ENCODE measurements around the gene APOBEC3G.

APOBEC3G gene

DNA sequence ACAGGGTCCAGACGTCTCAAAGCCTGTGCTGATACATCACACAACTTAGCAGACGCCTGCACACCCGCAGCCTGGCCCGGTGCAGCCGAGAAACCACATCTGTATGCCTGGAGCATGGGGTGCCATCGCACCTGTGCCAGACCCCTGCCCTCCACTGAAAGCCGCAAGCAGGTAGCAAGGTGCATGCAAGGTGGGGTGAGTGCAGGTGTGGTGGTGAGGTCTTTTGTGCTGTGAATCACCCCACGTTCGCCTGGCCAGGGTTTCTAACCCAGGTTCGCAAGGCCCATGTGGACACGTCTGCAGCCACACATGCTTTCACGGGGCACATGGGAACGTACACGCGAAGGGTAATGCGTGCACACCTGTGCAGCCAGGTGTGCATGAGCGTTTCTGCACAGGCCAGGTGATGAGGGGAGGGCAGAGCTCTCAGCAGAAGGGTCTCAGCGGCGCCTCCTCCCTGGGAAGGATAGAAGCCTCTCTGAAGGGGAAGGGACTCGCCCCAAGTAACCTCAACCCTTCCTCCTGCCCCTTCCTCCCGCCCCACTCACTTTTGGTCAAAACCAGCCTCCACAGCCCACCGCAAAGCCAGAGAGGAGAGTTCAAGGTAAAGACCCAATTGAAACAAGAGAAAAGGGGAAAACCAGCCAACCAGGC lies 55.9 kb downstream of the APOBEC3G start:
- intact Hi-C loops (cut with DNase I; ENCODE audit: low total_unique reads), result no loop called here
- peaks cover 58 to 90% (median 79%) of the 10 kb centered on the region in 3 donors for H3K36me3 ChIP-seq

DNA sequence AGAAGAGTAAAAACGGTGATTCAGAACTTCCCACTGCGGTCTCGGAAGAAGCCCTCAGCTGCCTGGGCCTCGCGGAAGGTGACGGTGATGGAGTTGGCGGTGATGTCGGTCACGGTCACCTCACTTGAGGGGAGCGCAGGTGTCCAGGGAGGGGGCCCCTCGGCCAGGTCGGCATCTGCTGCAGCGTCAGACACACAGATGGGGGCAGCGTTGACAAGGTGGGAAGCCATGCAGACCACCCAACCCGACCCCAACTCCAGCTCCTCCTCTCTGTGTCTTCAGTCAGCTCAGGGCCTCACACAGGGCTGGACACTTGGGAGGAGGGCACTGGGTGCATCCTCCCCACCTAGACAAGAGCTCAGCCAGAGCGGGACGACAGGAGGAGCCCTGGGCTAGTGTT lies 56.8 kb downstream of the APOBEC3G start:
- DNase-seq, result no peak
- TF ChIP-seq, protein P1, sequence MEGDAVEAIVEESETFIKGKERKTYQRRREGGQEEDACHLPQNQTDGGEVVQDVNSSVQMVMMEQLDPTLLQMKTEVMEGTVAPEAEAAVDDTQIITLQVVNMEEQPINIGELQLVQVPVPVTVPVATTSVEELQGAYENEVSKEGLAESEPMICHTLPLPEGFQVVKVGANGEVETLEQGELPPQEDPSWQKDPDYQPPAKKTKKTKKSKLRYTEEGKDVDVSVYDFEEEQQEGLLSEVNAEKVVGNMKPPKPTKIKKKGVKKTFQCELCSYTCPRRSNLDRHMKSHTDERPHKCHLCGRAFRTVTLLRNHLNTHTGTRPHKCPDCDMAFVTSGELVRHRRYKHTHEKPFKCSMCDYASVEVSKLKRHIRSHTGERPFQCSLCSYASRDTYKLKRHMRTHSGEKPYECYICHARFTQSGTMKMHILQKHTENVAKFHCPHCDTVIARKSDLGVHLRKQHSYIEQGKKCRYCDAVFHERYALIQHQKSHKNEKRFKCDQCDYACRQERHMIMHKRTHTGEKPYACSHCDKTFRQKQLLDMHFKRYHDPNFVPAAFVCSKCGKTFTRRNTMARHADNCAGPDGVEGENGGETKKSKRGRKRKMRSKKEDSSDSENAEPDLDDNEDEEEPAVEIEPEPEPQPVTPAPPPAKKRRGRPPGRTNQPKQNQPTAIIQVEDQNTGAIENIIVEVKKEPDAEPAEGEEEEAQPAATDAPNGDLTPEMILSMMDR (IDR thresholded peaks at IDR 0.05), result no peak
- no peak overlapping the region for H3K4me3 ChIP-seq
- intact Hi-C loops (cut with DNase I; ENCODE audit: low total_unique reads), result no loop called here
- no peaks in the 10 kb centered on the region for H3K27me3 ChIP-seq
- peaks cover 58 to 95% (median 86%) of the 10 kb centered on the region in 3 donors for H3K36me3 ChIP-seq
- H3K9me3 ChIP-seq, result no peaks in the 10 kb centered on the region
- H3K27ac ChIP-seq, result no peak overlapping the region
- peaks cover 0 to 9% (median 4%) of the 10 kb centered on the region in 4 donors for H3K4me1 ChIP-seq

More for the DNA sequence above, 55.9 kb downstream of the APOBEC3G start:
- TF ChIP-seq, protein P1 (IDR thresholded peaks at IDR 0.05), result no peak
- H3K4me1 ChIP-seq, result peaks cover 0 to 9% (median 4%) of the 10 kb centered on the region in 4 donors
- H3K4me3 ChIP-seq, result no peak overlapping the region
- peak in 1 of 2 donors; percentile 57 for DNase-seq
- no peaks in the 10 kb centered on the region for H3K27me3 ChIP-seq
- no peak overlapping the region for H3K27ac ChIP-seq
- H3K9me3 ChIP-seq, result no peaks in the 10 kb centered on the region

DNA sequence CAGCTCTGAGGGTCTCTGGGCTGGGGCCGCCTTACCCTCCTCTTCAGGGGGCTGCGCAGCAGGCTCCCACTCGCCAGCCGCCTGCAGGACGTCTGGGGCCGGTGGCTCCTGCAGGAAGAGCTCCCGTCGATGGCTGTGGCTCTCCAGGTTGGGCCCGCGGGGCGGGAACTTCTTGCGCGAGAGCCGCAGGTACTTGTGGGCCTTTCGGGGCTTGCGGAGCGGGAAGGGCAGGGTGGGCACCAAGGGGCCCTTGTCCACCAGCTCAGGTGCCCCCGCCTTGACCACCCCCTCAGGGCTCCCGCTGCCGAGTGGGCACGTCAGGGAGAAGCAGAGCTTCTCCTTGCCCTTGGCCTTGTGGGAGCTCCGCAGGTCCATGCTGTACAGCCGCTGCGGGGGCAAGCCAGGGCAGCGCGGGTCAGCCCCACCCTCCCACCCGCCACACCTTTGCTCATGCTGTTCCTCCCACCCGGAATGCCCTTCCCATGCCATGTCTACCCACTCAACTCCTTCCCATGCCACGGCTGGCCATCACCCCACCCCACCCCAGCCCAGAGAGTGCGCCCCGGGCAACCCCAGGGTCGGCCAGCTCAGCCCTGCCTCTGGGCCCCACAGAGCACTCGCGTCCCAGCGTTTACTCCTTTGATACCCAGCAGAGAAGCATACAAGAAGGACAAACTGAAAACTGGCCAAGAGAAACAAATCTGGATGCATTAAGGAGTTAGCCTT lies 57.5 kb downstream of the APOBEC3G start:
- TF ChIP-seq, protein P1 (IDR thresholded peaks at IDR 0.05), result no peak
- DNase-seq, result peak in 1 of 2 donors; percentile 67
- Histone ChIP-seq H3K9me3 (no peaks in the 10 kb centered on the region), H3K27me3 (no peaks in the 10 kb centered on the region), H3K27ac (no peak overlapping the region), H3K36me3 (peaks cover 58 to 92% (median 84%) of the 10 kb centered on the region in 3 donors), H3K4me1 (peaks cover 0 to 9% (median 4%) of the 10 kb centered on the region in 4 donors), H3K4me3 (no peak overlapping the region)
- intact Hi-C loops (cut with DNase I; ENCODE audit: low total_unique reads), result no loop called here

DNA sequence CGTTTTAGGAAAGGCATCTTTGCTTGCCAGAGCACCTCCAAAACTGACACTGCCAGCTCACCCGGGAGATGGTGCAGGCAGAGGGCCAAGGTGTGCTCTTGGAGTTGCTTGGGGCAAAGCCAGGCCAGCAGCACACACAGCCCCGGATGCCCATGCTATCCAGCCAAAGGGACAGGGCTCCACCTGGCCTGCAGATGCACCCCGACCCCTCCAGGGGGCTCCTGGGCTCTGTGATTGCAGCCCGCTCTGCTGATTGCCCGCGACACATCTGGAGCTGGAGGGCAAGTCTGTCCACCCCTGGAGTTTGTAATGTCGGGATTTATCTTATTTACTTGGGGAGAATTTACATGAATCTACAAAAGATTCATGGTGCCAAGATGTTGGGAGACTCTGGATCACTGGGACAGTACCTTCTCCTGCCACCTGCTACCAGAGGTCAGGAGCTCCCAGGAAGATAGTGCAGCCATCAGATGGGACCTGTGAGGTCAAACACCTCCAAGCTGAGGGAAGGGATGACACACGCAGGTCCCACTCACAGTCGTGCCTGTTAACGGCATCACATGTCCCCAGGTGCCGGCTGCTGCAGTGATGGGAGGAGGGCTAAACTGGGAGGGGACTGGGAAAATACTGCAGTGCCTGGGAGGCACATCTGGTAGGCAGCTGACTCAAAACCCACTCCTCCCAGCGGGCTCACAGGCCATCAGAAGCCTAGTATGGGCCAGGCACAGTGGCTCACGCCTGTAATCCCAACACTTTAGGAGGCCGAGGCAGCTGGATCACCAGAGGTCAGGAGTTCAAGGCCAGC lies 58.2 kb downstream of the APOBEC3G start:
- Histone ChIP-seq H3K4me1 (peaks cover 0 to 9% (median 4%) of the 10 kb centered on the region in 4 donors), H3K27ac (no peak overlapping the region), H3K36me3 (peaks cover 52 to 92% (median 80%) of the 10 kb centered on the region in 3 donors), H3K9me3 (no peaks in the 10 kb centered on the region), H3K27me3 (no peaks in the 10 kb centered on the region), H3K4me3 (no peak overlapping the region)
- peak in 1 of 2 donors; percentile 40 for DNase-seq
- intact Hi-C loops (cut with DNase I; ENCODE audit: low total_unique reads), result no loop called here
- TF ChIP-seq, protein P1 (IDR thresholded peaks at IDR 0.05), result no peak

DNA sequence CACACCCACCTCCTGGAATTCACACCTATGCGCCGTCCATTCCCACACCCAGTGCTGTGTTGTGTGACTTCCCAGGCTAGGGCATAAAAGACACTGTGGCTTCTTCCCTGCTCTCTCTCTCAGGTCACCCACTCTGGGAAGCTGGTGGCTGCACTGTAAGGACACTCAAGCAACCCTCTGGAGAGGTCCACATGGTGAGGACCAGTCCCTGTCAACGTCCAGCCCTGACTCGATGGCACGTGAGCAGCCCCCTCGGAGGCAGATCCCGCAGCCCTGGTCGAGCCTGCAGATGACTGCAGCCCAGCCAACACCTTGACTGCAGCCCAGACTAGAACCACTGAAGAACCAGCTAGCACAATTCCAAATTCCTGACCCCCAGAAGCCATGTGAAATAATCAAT lies 59.2 kb downstream of the APOBEC3G start:
- TF ChIP-seq, protein P1 (IDR thresholded peaks at IDR 0.05), result no peak
- intact Hi-C loops (cut with DNase I; ENCODE audit: low total_unique reads), result no loop called here
- peaks cover 51 to 92% (median 78%) of the 10 kb centered on the region in 3 donors for H3K36me3 ChIP-seq
- peak in 1 of 2 donors; percentile 58 for DNase-seq
- no peak overlapping the region for H3K4me3 ChIP-seq
- no peaks in the 10 kb centered on the region for H3K9me3 ChIP-seq
- no peak overlapping the region for H3K27ac ChIP-seq
- H3K27me3 ChIP-seq, result no peaks in the 10 kb centered on the region
- H3K4me1 ChIP-seq, result peaks cover 0 to 16% (median 5%) of the 10 kb centered on the region in 4 donors

Data from tibial artery (tissue), 4 donors.